K562 (cell line): ENCODE measurements around the gene SLC35F5. TPM values are rescaled to one million over a fixed set of nuclear protein-coding genes. Genes with fewer than 3 reads are reported as not detected.

Source experiments
- ATAC-seq: fragments of 200-7000 bp; cut with Tn5 transposase; 3 replicates; pipeline ENCODE4 v1.9.1; 2020; ENCODE audit warnings: moderate library complexity
- BruUV-seq: library from RNA; stranded (reverse); fragments of 400-500 nt; replicated peaks from 2 replicates; lab custom pipeline; 2021; lab: Mats Ljungman, UMichigan
- CTCF ChIA-PET: fragments of 300-600 bp; formaldehyde crosslinking; extraction: SDS; loops from one replicate; lab custom pipeline; 2021; ENCODE audit warnings: low intra/inter-chr PET ratio; lab: Yijun Ruan, JAX
- POLR2A ChIA-PET: fragments of 300-600, 350-650 bp; sonication (Branson Sonifier 250); formaldehyde crosslinking; extraction: SDS; loops from one replicate; lab custom pipeline; 2021; ENCODE audit warnings: antibody characterized with exemption, inconsistent platforms; lab: Yijun Ruan, JAX
- DNase-seq, 4 experiments: peaks; one replicate each; pipeline versions ENCODE4 v3.0.0 to v3.0.0-alpha.2; 2011 to 2018; ENCODE audit warnings: low spot score in 3 of 4, mixed read lengths in 3 of 4; ENCODE audit errors: extremely low read depth in 1 of 4
- FAIRE-seq: peaks from 2 replicates; lab custom pipeline; 2011; peaks lifted over from hg19 to GRCh38; lab: Jason Lieb, UNC
- H2AFZ ChIP-seq: 2 replicates; pipeline ENCODE4 v1.6.0; 2011; ENCODE audit warnings: low read depth, low read length, control low read depth, inconsistent platforms
- H3K27ac ChIP-seq: fragments of 200-600 bp; 3 replicates; pipeline ENCODE4 v1.8.0; 2011; ENCODE audit warnings: low read depth, mild to moderate bottlenecking, control low read depth, inconsistent platforms, low read length, moderate library complexity, mixed read lengths; ENCODE audit errors: extremely low read depth
- H3K27me3 ChIP-seq, 2 experiments: fragments of 300-600 bp in 1 of 2; 2 replicates in 1 of 2; 3 replicates in 1 of 2; pipeline versions ENCODE4 v1.6.0 to v1.8.0; 2011; ENCODE audit warnings: inconsistent platforms in 2 of 2, low read length in 2 of 2, mild to moderate bottlenecking in 1 of 2, mixed read lengths in 1 of 2, moderate library complexity in 1 of 2; ENCODE audit not compliant: control insufficient read depth in 2 of 2, insufficient read depth in 2 of 2
- H3K36me3 ChIP-seq: fragments of 300-600 bp; 3 replicates; pipeline ENCODE4 v1.8.0; 2011; ENCODE audit warnings: mild to moderate bottlenecking, low read length, inconsistent platforms; ENCODE audit not compliant: control insufficient read depth, insufficient read depth
- H3K4me1 ChIP-seq, 2 experiments: fragments of 200-600 bp in 1 of 2; replicated peaks in 1 of 2; 2 replicates in 1 of 2; 3 replicates in 1 of 2; pipeline versions ENCODE4 v1.5.1 to v1.8.0; 2011; ENCODE audit warnings: inconsistent platforms in 2 of 2, low read length in 2 of 2, mild to moderate bottlenecking in 1 of 2, mixed read lengths in 1 of 2, moderate library complexity in 1 of 2; ENCODE audit not compliant: control insufficient read depth in 2 of 2, insufficient read depth in 2 of 2
- H3K4me2 ChIP-seq: 2 replicates; pipeline ENCODE4 v1.6.1; 2011; ENCODE audit warnings: low read length, control low read depth, inconsistent platforms, mixed read lengths; ENCODE audit not compliant: insufficient read depth
- H3K4me3 ChIP-seq: fragments of 200-600 bp; sonication (generic), shearing (Covaris generic); 2 replicates; pipeline ENCODE4 v1.5.1; 2016; ENCODE audit warnings: control low read depth, inconsistent platforms
- H3K79me2 ChIP-seq: fragments of 200-600 bp; 3 replicates; pipeline ENCODE4 v1.8.0; 2011; ENCODE audit warnings: low read length, inconsistent platforms; ENCODE audit not compliant: control insufficient read depth, insufficient read depth
- H3K9ac ChIP-seq, 2 experiments: 2 replicates each; pipeline versions ENCODE4 v1.6.0 to v1.6.1; 2011; ENCODE audit warnings: low read depth in 2 of 2, low read length in 2 of 2, control low read depth in 1 of 2, inconsistent platforms in 1 of 2, mild to moderate bottlenecking in 1 of 2, mixed read lengths in 1 of 2; ENCODE audit not compliant: insufficient read depth in 1 of 2
- H3K9me1 ChIP-seq: one replicate; pipeline ENCODE4 v1.6.0; 2011; ENCODE audit warnings: inconsistent platforms, mild to moderate bottlenecking, low read length, moderate library complexity; ENCODE audit not compliant: control insufficient read depth, insufficient read depth
- H3K9me3 ChIP-seq: replicated peaks from 2 replicates; pipeline ENCODE4 v1.5.1; 2011; ENCODE audit warnings: low read depth, low read length, inconsistent platforms; ENCODE audit not compliant: control insufficient read depth, insufficient read depth
- H4K20me1 ChIP-seq: replicated peaks from 2 replicates; pipeline ENCODE4 v1.6.1; 2011; ENCODE audit warnings: low read length, inconsistent platforms, mixed read lengths; ENCODE audit not compliant: control insufficient read depth, insufficient read depth
- E2F6 ChIP-seq, 2 experiments: IDR thresholded peaks; 2 replicates each; pipeline ENCODE4 v1.6.1; 2011; ENCODE audit warnings: borderline replicate concordance in 1 of 2, control low read depth in 1 of 2, low read depth in 1 of 2, low read length in 1 of 2, mild to moderate bottlenecking in 1 of 2, mixed read lengths in 1 of 2, moderate library complexity in 1 of 2; ENCODE audit not compliant: insufficient read depth in 1 of 2, insufficient read length in 1 of 2, poor library complexity in 1 of 2, severe bottlenecking in 1 of 2; ENCODE audit errors: extremely low read depth in 1 of 2
- HOMEZ ChIP-seq: fragments of 250-450 bp; sonication (Bioruptor Pico); IDR thresholded peaks from 2 replicates; pipeline ENCODE4 v1.4.0; 2020; ENCODE audit warnings: mild to moderate bottlenecking, moderate library complexity
- IRF9 ChIP-seq: fragments of 450-650 bp; IDR thresholded peaks from 2 replicates; pipeline ENCODE4 v1.6.1; 2016; ENCODE audit warnings: missing biosample characterization, missing genetic modification characterization
- KDM5B ChIP-seq: fragments of 200-600 bp; sonication (generic); IDR thresholded peaks from 2 replicates; pipeline ENCODE4 v1.6.1; 2012; ENCODE audit warnings: low read depth, mild to moderate bottlenecking, moderate library complexity, low read length, control low read depth, inconsistent platforms; ENCODE audit not compliant: insufficient replicate concordance
- NBN ChIP-seq: fragments of 450-650 bp; IDR thresholded peaks from 2 replicates; pipeline ENCODE4 v1.6.1; 2016; ENCODE audit warnings: low read depth, mild to moderate bottlenecking
- PBX2 ChIP-seq, 2 experiments: IDR thresholded peaks in 1 of 2; conservative IDR thresholded peaks in 1 of 2; 2 replicates each; pipeline ENCODE4 v1.6.1; 2016; ENCODE audit warnings: low read depth in 2 of 2, mild to moderate bottlenecking in 1 of 2, missing compliant biosample characterization in 1 of 2, missing genetic modification characterization in 1 of 2, moderate library complexity in 1 of 2
- YY1 ChIP-seq, 3 experiments: IDR thresholded peaks; 2 replicates each; pipeline ENCODE4 v1.6.1; 2011; ENCODE audit warnings: low read length in 2 of 3, mild to moderate bottlenecking in 2 of 3, moderate library complexity in 2 of 3, borderline replicate concordance in 1 of 3, control low read depth in 1 of 3, low read depth in 1 of 3; ENCODE audit not compliant: insufficient read depth in 3 of 3, insufficient replicate concordance in 2 of 3, control insufficient read depth in 1 of 3, insufficient read length in 1 of 3; ENCODE audit errors: extremely low read depth in 1 of 3
- WGBS: fragments of 100-300 bp; shearing (Covaris generic); methylation state at CpG from one replicate; pipeline ENCODE4 v1.1.6; 2016; ENCODE audit warnings: low coverage, mixed read lengths; ENCODE audit not compliant: insufficient coverage; ENCODE audit errors: missing lambda C conversion rate; 5-methylcytosine and 5-hydroxymethylcytosine counted together
- in situ Hi-C: fragments of 300-500 bp; cut with MboI; formaldehyde crosslinking; loops from 4 replicates; pipeline ENCODE4 v1.15.0; 2018; ENCODE audit warnings: inconsistent platforms, mixed read lengths
- intact Hi-C: fragments of 100-400 bp; cut with micrococcal nuclease; formaldehyde crosslinking; loops from 2 replicates; pipeline ENCODE4 v1.14.2; 2022
- polyA plus RNA-seq, 8 experiments: library from polyadenylated mRNA; depleted of rRNA in 4 of 8; stranded (reverse) in 5 of 8; unstranded in 3 of 8; fragments of >200 nt; fragmentation: Nextera tagmentation in 2 of 8; fragmentation: Illumina TruSeq in 1 of 8; extraction: Ambion mirVana in 2 of 8; extraction: Trizol in 1 of 8; gene quantifications; 2 replicates each; pipeline versions ENCODE4 v1.2.1 to v1.2.3, GENCODE V29; 2011 to 2014; ENCODE audit warnings: inconsistent platforms in 1 of 8, missing spikeins in 1 of 8
- total RNA-seq, 7 experiments: library from RNA; depleted of rRNA in 6 of 7; stranded (reverse); fragments of >200 nt in 6 of 7; fragmentation: Illumina TruSeq in 2 of 7; extraction: Trizol in 2 of 7; gene quantifications; 2 replicates each; pipeline versions ENCODE4 v1.2.1 to v1.2.3, GENCODE V29; 2011 to 2021; ENCODE audit warnings: low replicate concordance in 1 of 7

Gene SLC35F5
- total and polyA plus RNA-seq, 9 of the 15 experiments (the other 6 are each of a cell fraction or from before 2014, with no cell fraction given): 4.9 to 50.7 (median 30.5) TPM

- in situ Hi-C loops: no loop called here
- ChIA-PET POLR2A (interaction anchor here (0.7 kb wide), 1 partner anchor 9 kb away, joined by 3 read pairs; no protein-coding TSS in a partner anchor), CTCF (no interaction called here)
- H3K9me1 ChIP-seq: no peaks in the 10 kb centered on the region
- H4K20me1 ChIP-seq: no peaks in the 10 kb centered on the region
- no peak overlapping the region for H3K27ac ChIP-seq
- H2AFZ ChIP-seq: no peak overlapping the region
- ATAC-seq: no peak
- H3K36me3 ChIP-seq: no peaks in the 10 kb centered on the region
- no peaks in the 10 kb centered on the region for H3K9me3 ChIP-seq
- H3K4me2 ChIP-seq: no peak overlapping the region
- 5% methylated on average over 5 of the region's 5 CpGs for WGBS
- no peaks in the 10 kb centered on the region for H3K79me2 ChIP-seq
- FAIRE-seq: no peak
- intact Hi-C loops: no loop called here
- no peak for TF ChIP-seq PBX2 (CRISPR knock-in tag; IDR thresholded peaks at IDR 0.05; ENCODE audit: low read depth)
- no peak for TF ChIP-seq PBX2 (tag; conservative IDR thresholded peaks at IDR 0.05; ENCODE audit: low read depth)
- no peak for TF ChIP-seq E2F6 (IDR thresholded peaks at IDR 0.05; ENCODE audit: borderline replicate concordance in 1 of 2, extremely low read depth in 1 of 2, insufficient read depth in 1 of 2, insufficient read length in 1 of 2, low read depth in 1 of 2, low read length in 1 of 2, poor library complexity in 1 of 2, severe bottlenecking in 1 of 2)
- no peak for TF ChIP-seq NBN
- TF ChIP-seq KDM5B: no peak
- TF ChIP-seq HOMEZ (CRISPR knock-in tag): no peak
- TF ChIP-seq YY1 (IDR thresholded peaks at IDR 0.05; ENCODE audit: borderline replicate concordance in 1 of 3, control insufficient read depth in 1 of 3, extremely low read depth in 1 of 3, insufficient read depth in 3 of 3, insufficient read length in 1 of 3, insufficient replicate concordance in 2 of 3, low read depth in 1 of 3, low read length in 2 of 3): no peak
- no peak for TF ChIP-seq IRF9 (tag)
- no TSS peak for BruUV-seq
- DNase-seq: no peak
- H3K4me3 ChIP-seq: no peak overlapping the region
- H3K27me3 ChIP-seq: peaks cover 9 to 21% of the 10 kb centered on the region in 2 experiments; a peak in 4 of 5 replicates
- H3K9ac ChIP-seq: no peak overlapping the region
- H3K4me1 ChIP-seq: no peaks in the 10 kb centered on the region; a peak in 1 of 5 replicates
Measured at GRCh38 chr2:113791697-113792590, 35.5 kb upstream of the SLC35F5 start.
